ENCODE measurements around the gene LRRC39. TPM values are rescaled to one million over a fixed set of nuclear protein-coding genes. Genes with fewer than 3 reads are reported as not detected.

The LRRC39 gene
- total RNA-seq, 1 experiment from 2014 or later, result 0.67 TPM

DNA sequence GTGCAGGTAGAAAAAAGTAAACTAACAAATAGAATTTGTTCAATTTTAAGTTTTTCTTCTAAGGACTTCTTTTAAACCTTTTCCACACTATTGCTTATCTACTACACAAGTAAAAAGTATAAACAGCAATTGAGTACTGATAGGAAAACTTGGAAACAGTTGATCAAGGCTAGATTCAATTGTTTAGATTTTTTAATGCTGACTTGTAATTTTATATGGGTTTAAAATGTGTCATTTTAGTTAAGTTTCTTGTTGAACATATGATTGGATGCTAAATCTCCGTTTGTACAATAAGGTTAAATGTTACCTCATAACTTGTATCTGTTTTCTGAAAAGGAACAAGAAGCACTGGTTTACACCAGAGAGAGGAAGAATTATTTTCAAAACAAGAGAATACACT, 50.8 kb downstream of the LRRC39 start:
- POLR2A ChIA-PET (ENCODE audit: low non-redundant PET), result no interaction called here
- no TSS peak for BruUV-seq (replicated peaks)
- no peak overlapping the region for H3K27ac ChIP-seq (ENCODE audit: low read depth, low read length, poor library complexity, severe bottlenecking)

DNA sequence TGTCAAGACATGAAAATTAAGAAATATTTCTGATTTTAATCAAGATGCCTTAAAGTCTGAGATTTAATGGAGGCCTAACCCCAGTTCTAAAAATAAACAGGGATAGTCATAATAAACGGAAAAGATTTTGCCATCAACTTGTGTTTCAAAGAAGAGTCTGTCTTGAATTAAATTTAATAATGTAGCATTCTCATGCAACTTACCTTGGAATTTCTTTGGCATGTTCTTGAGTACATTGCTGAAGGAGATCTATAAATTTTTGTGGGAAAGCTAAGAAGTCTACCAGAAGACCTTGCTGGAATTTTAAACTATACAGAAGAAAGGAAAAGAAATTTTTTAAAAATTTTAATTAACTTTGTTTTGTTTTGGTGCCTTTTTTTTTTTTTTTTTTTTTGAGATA, 55.9 kb downstream of the LRRC39 start:
- POLR2A ChIA-PET (ENCODE audit: low non-redundant PET), result no interaction called here

More for the DNA sequence above, 50.8 kb downstream of the LRRC39 start:
- CTCF ChIA-PET, result no interaction called here
- no peaks in the 10 kb centered on the region for H3K9me3 ChIP-seq (ENCODE audit: low read depth, low read length, poor library complexity, severe bottlenecking)
- no peak overlapping the region for H3K4me3 ChIP-seq (ENCODE audit: low read depth, low read length, poor library complexity, severe bottlenecking)
- peaks cover 11% of the 10 kb centered on the region for H3K4me1 ChIP-seq (ENCODE audit: insufficient read depth, low read length, poor library complexity, severe bottlenecking)
- no peaks in the 10 kb centered on the region for H3K27me3 ChIP-seq (replicated peaks; ENCODE audit: insufficient read depth, low read depth, low read length, poor library complexity)
- intact Hi-C loops (cut with micrococcal nuclease; ENCODE audit: unreplicated experiment), result no loop called here
- no peak for DNase-seq (ENCODE audit: low spot score)
- H3K36me3 ChIP-seq (ENCODE audit: insufficient read depth, low read length, poor library complexity, severe bottlenecking), result no peaks in the 10 kb centered on the region
- TF ChIP-seq EZH2 (IDR thresholded peaks at IDR 0.05; ENCODE audit: borderline replicate concordance, low read depth, low read length, poor library complexity, severe bottlenecking) (no peak), CTCF (conservative IDR thresholded peaks at IDR 0.05; ENCODE audit: low read depth, low read length) (no peak)

DNA sequence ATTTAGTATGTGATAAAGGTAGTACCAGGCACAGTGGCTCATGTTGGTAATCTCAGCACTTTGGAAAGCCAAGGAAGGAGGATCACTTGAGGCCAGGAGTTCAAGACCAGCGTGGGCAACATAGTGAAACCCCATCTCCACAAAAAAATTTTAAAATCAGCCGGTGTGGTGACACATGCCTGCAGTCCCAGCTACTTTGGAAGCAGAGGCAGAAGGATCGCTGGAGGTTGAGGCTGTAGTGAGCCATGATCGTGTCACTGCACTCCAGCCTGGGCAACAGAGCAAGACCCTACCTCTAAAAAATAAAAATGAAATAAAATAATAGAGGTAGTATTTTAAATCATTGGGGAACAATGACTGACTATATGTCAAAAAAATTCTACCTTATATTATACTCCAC, 62.5 kb downstream of the LRRC39 start:
- Histone ChIP-seq H3K27me3 (replicated peaks; ENCODE audit: insufficient read depth, low read depth, low read length, poor library complexity) (no peaks in the 10 kb centered on the region), H3K36me3 (ENCODE audit: insufficient read depth, low read length, poor library complexity, severe bottlenecking) (peaks cover under 1% of the 10 kb centered on the region), H3K4me1 (ENCODE audit: insufficient read depth, low read length, poor library complexity, severe bottlenecking) (no peaks in the 10 kb centered on the region), H3K9me3 (ENCODE audit: low read depth, low read length, poor library complexity, severe bottlenecking) (no peaks in the 10 kb centered on the region), H3K4me3 (ENCODE audit: low read depth, low read length, poor library complexity, severe bottlenecking) (no peak overlapping the region), H3K27ac (ENCODE audit: low read depth, low read length, poor library complexity, severe bottlenecking) (no peak overlapping the region)
- ChIA-PET CTCF (no interaction called here), POLR2A (ENCODE audit: low non-redundant PET) (no interaction called here)
- BruUV-seq (replicated peaks), result no TSS peak
- no peak for DNase-seq (ENCODE audit: low spot score)
- intact Hi-C loops (cut with micrococcal nuclease; ENCODE audit: unreplicated experiment), result no loop called here
- no peak for TF ChIP-seq EZH2 (IDR thresholded peaks at IDR 0.05; ENCODE audit: borderline replicate concordance, low read depth, low read length, poor library complexity, severe bottlenecking)
- TF ChIP-seq CTCF (conservative IDR thresholded peaks at IDR 0.05; ENCODE audit: low read depth, low read length), result no peak

More for the DNA sequence above, 55.9 kb downstream of the LRRC39 start:
- no peak overlapping the region for H3K4me3 ChIP-seq (ENCODE audit: low read depth, low read length, poor library complexity, severe bottlenecking)
- H3K27ac ChIP-seq (ENCODE audit: low read depth, low read length, poor library complexity, severe bottlenecking), result no peak overlapping the region
- intact Hi-C loops (cut with micrococcal nuclease; ENCODE audit: unreplicated experiment), result no loop called here
- H3K4me1 ChIP-seq (ENCODE audit: insufficient read depth, low read length, poor library complexity, severe bottlenecking), result no peaks in the 10 kb centered on the region
- no peak for TF ChIP-seq CTCF (conservative IDR thresholded peaks at IDR 0.05; ENCODE audit: low read depth, low read length)
- TF ChIP-seq EZH2 (IDR thresholded peaks at IDR 0.05; ENCODE audit: borderline replicate concordance, low read depth, low read length, poor library complexity, severe bottlenecking), result no peak
- no peaks in the 10 kb centered on the region for H3K27me3 ChIP-seq (replicated peaks; ENCODE audit: insufficient read depth, low read depth, low read length, poor library complexity)
- DNase-seq (ENCODE audit: low spot score), result no peak
- CTCF ChIA-PET, result interaction anchor here (0.7 kb wide), 1 partner anchor 15 kb away, joined by 3 read pairs; no protein-coding TSS in a partner anchor
- H3K9me3 ChIP-seq (ENCODE audit: low read depth, low read length, poor library complexity, severe bottlenecking), result no peaks in the 10 kb centered on the region
- BruUV-seq (replicated peaks), result no TSS peak
- no peaks in the 10 kb centered on the region for H3K36me3 ChIP-seq (ENCODE audit: insufficient read depth, low read length, poor library complexity, severe bottlenecking)
